Measurements from ENCODE around the gene GDA. TPM values are rescaled to one million over a fixed set of nuclear protein-coding genes. Genes with fewer than 3 reads are reported as not detected.

Gene GDA
- total RNA-seq (10 to 100 TPM in 1 of 2 donors, under 1 TPM in 1; 0.37 to 24.1 TPM), polyA plus RNA-seq (10 to 100 TPM; 15.0 to 24.4 TPM)

DNA sequence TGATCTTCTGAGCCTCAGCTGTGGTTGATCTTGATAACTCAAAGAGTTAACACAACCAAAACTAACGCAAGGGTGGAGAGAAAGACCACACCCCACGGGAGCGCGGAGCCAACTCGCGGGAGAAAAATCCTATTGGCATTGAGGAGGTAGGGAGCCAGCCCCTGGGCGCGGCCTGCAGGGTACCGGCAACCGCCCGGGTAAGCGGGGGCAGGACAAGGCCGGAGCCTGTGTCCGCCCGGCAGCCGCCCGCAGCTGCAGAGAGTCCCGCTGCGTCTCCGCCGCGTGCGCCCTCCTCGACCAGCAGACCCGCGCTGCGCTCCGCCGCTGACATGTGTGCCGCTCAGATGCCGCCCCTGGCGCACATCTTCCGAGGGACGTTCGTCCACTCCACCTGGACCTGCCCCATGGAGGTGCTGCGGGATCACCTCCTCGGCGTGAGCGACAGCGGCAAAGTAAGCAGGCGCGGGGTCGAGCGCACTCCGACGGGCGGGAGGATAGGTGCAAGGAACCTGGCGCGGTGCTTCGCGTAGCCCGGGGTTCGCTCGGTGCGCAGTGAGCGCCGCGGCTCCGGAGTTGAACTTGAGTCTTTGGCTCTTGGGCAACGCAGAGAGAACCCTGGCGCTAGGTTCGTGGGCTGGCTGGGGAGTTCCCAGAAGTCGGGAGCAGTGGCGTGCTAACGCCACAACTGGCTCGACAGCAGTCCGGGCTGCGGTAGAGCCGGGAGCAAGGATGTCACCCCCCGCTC lies at the start of gene GDA:
Gene GDA (plus strand): TSS at position 210 of the 745 bp plus-strand sequence. CDS start 120 bp downstream, at position 330.
- Histone ChIP-seq H3K9me3 (ENCODE audit: control insufficient read depth in 4 of 4, low read length in 3 of 4) (no peaks in the 10 kb centered on the region), H3K9ac (ENCODE audit: low read depth in 1 of 2, low read length in 2 of 2) (peak within 1 kb of the TSS; percentile 80 to 90), H3K27me3 (ENCODE audit: control insufficient read depth in 4 of 4, insufficient read depth in 4 of 4, low read length in 3 of 4) (no peaks in the 10 kb centered on the region), H3K4me3 (ENCODE audit: low read depth in 1 of 3, low read length in 3 of 3) (peak within 1 kb of the TSS; percentile 69 to 91 (median 73)), H3K4me1 (ENCODE audit: control insufficient read depth in 4 of 4, insufficient read depth in 4 of 4, low read length in 3 of 4) (peaks cover 5 to 23% (median 12%) of the 10 kb centered on the region in 4 donors), H3K36me3 (ENCODE audit: control insufficient read depth in 4 of 4, insufficient read depth in 3 of 4, low read depth in 1 of 4, low read length in 3 of 4) (no peaks in the 10 kb centered on the region), H3K27ac (ENCODE audit: low read depth in 1 of 2, low read length in 2 of 2) (peak within 1 kb of the TSS; percentile 98 to 99)
- DNase-seq (ENCODE audit: low spot score): no peak
- TF ChIP-seq EGR1 (IDR thresholded peaks at IDR 0.05; ENCODE audit: low read depth in 2 of 2) (peak in 1 of 2 donors; percentile 53), YY1 (IDR thresholded peaks at IDR 0.05) (no peak), CTCF (IDR thresholded peaks at IDR 0.05; ENCODE audit: low read depth, low read length, missing input control) (no peak), FOXA2 (IDR thresholded peaks at IDR 0.05) (no peak), TAF1 (conservative IDR thresholded peaks at IDR 0.05) (peak; percentile 50), SP1 (IDR thresholded peaks at IDR 0.05) (peak; percentile 51), JUND (IDR thresholded peaks at IDR 0.05) (no peak), NR2F2 (IDR thresholded peaks at IDR 0.05) (no peak), HNF4G (IDR thresholded peaks at IDR 0.05) (no peak), RAD21 (IDR thresholded peaks at IDR 0.05) (peak; percentile 14 to 56), FOXA1 (IDR thresholded peaks at IDR 0.05) (peak; percentile 33), HNF4A (conservative IDR thresholded peaks at IDR 0.05) (peak; percentile 38 to 57), RXRA (IDR thresholded peaks at IDR 0.05) (peak; percentile 59 to 70), ZBTB33 (IDR thresholded peaks at IDR 0.05) (peak; percentile 21)
- TF ChIP-seq, protein P1, sequence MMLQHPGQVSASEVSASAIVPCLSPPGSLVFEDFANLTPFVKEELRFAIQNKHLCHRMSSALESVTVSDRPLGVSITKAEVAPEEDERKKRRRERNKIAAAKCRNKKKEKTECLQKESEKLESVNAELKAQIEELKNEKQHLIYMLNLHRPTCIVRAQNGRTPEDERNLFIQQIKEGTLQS (IDR thresholded peaks at IDR 0.05): no peak
- TF ChIP-seq, protein P2, sequence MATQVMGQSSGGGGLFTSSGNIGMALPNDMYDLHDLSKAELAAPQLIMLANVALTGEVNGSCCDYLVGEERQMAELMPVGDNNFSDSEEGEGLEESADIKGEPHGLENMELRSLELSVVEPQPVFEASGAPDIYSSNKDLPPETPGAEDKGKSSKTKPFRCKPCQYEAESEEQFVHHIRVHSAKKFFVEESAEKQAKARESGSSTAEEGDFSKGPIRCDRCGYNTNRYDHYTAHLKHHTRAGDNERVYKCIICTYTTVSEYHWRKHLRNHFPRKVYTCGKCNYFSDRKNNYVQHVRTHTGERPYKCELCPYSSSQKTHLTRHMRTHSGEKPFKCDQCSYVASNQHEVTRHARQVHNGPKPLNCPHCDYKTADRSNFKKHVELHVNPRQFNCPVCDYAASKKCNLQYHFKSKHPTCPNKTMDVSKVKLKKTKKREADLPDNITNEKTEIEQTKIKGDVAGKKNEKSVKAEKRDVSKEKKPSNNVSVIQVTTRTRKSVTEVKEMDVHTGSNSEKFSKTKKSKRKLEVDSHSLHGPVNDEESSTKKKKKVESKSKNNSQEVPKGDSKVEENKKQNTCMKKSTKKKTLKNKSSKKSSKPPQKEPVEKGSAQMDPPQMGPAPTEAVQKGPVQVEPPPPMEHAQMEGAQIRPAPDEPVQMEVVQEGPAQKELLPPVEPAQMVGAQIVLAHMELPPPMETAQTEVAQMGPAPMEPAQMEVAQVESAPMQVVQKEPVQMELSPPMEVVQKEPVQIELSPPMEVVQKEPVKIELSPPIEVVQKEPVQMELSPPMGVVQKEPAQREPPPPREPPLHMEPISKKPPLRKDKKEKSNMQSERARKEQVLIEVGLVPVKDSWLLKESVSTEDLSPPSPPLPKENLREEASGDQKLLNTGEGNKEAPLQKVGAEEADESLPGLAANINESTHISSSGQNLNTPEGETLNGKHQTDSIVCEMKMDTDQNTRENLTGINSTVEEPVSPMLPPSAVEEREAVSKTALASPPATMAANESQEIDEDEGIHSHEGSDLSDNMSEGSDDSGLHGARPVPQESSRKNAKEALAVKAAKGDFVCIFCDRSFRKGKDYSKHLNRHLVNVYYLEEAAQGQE (IDR thresholded peaks at IDR 0.05): peak; percentile 57
- TF ChIP-seq, protein P3, sequence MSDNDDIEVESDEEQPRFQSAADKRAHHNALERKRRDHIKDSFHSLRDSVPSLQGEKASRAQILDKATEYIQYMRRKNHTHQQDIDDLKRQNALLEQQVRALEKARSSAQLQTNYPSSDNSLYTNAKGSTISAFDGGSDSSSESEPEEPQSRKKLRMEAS (IDR thresholded peaks at IDR 0.05): no peak
- WGBS: 2% methylated on average over 70 of the region's 70 CpGs
